DOHH2 (cell line): Measurements from ENCODE around the gene DDX1.

Source experiments
- CTCF ChIP-seq: fragments of 200-600 bp; sonication (generic); IDR thresholded peaks from one replicate; pipeline ENCODE4 v1.5.1; 2014; ENCODE audit warnings: antibody characterized with exemption, mild to moderate bottlenecking, low read depth, low read length; ENCODE audit not compliant: poor library complexity, severe bottlenecking
- EZH2phosphoT487 ChIP-seq: fragments of 200-600 bp; sonication (generic); IDR thresholded peaks from 2 replicates; pipeline ENCODE4 v1.6.1; 2017; ENCODE audit warnings: borderline replicate concordance, mild to moderate bottlenecking, antibody characterized with exemption, low read length, moderate library complexity, mixed read lengths

DNA sequence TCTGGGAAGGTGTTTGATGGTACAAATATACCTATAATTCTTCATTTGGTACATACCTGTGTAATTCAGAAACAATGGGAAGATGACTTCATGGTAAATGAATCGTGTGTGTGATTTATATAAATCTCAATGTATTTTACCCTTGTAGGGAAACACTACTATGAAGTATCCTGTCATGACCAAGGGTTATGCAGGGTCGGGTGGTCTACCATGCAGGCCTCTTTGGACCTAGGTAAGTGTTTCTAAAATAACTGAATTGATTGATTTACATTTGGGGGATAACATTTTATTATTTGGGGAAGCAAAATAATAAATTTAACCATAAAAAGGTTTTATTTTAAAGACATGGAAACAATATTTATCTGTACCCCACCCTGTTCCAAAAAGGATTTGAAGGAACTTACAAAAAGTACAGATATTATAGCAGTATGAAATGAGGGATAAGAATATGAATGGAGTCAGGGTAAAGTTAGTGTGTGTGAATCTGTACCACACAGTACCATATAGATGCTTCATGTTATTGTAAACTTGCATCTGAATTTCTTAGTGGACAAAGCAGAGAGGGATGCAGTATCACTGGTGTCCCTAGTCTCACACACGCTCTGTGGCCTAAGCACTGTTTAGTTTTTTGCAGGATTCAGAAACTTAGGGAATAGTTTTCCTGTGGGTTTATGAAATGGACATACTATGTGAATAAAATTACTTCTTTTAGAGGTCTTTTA lies 11.5 kb downstream of the DDX1 start:
- TF ChIP-seq CTCF: no peak
- TF ChIP-seq EZH2phosphoT487: no peak
